SU-DHL-6 (cell line): ENCODE measurements around the gene C5orf15.

Experiments
- H2AFZ ChIP-seq: fragments of 200-600 bp; sonication (generic); 2 replicates; pipeline ENCODE4 v1.6.1; 2014; ENCODE audit warnings: low read depth, mild to moderate bottlenecking, moderate library complexity, mixed read lengths, antibody characterized with exemption, low read length; ENCODE audit not compliant: severe bottlenecking
- H3F3A ChIP-seq: fragments of 200-600 bp; shearing (Covaris generic); 2 replicates; pipeline ENCODE4 v1.6.0; 2016; ENCODE audit warnings: antibody characterized with exemption, mild to moderate bottlenecking; ENCODE audit not compliant: insufficient read depth
- H3K27ac ChIP-seq: fragments of 200-600 bp; sonication (generic); 2 replicates; pipeline ENCODE4 v1.5.1; 2016; ENCODE audit warnings: low read depth, mild to moderate bottlenecking, low read length, moderate library complexity, mixed read lengths
- H3K27me3 ChIP-seq: fragments of 200-600 bp; sonication (generic), shearing (Covaris generic); 2 replicates; pipeline ENCODE4 v1.6.0; 2014; ENCODE audit warnings: mild to moderate bottlenecking, low read length
- H3K36me3 ChIP-seq: fragments of 200-600 bp; sonication (generic); 2 replicates; pipeline ENCODE4 v1.6.1; 2014; ENCODE audit warnings: mild to moderate bottlenecking, low read length, mixed read lengths
- H3K4me2 ChIP-seq: fragments of 300-600, 200-600 bp; shearing (Covaris generic), sonication (generic); 2 replicates; pipeline ENCODE4 v1.6.0; 2014; ENCODE audit warnings: low read length, low read depth, mild to moderate bottlenecking; ENCODE audit not compliant: poor library complexity, severe bottlenecking
- H3K4me3 ChIP-seq: fragments of 200-600 bp; sonication (generic); 2 replicates; pipeline ENCODE4 v1.5.1; 2014; ENCODE audit warnings: antibody characterized with exemption, low read length, mild to moderate bottlenecking, mixed read lengths; ENCODE audit not compliant: insufficient read depth, poor library complexity, severe bottlenecking
- H3K79me2 ChIP-seq: fragments of 200-600 bp; sonication (generic); 2 replicates; pipeline ENCODE4 v1.6.1; 2014; ENCODE audit warnings: mild to moderate bottlenecking, low read length, moderate library complexity; ENCODE audit not compliant: insufficient read depth
- H3K9ac ChIP-seq: fragments of 200-600 bp; sonication (generic); 2 replicates; pipeline ENCODE4 v1.7.0; 2014; ENCODE audit warnings: mild to moderate bottlenecking, low read length
- H3K9me2 ChIP-seq: fragments of 200-600 bp; sonication (generic); replicated peaks from 2 replicates; pipeline ENCODE4 v1.6.1; 2014; ENCODE audit warnings: low read length; ENCODE audit not compliant: insufficient read depth
- H3K9me3 ChIP-seq: fragments of 200-600 bp; sonication (generic); 2 replicates; pipeline ENCODE4 v1.6.1; 2014; ENCODE audit warnings: low read length, mixed read lengths; ENCODE audit not compliant: insufficient read depth
- H4K20me1 ChIP-seq: fragments of 200-600 bp; sonication (generic); 2 replicates; pipeline ENCODE4 v1.6.1; 2014; ENCODE audit warnings: low read depth, mild to moderate bottlenecking, antibody characterized with exemption, low read length, moderate library complexity, mixed read lengths
- CTCF ChIP-seq: fragments of 200-600 bp; sonication (generic); IDR thresholded peaks from one replicate; pipeline ENCODE4 v1.5.1; 2017; ENCODE audit warnings: antibody characterized with exemption, mild to moderate bottlenecking, low read length, moderate library complexity; ENCODE audit not compliant: insufficient read depth, poor library complexity, severe bottlenecking
- EZH2phosphoT487 ChIP-seq: fragments of 200-600 bp; sonication (generic), shearing (Covaris generic); conservative IDR thresholded peaks from 2 replicates; pipeline ENCODE4 v1.6.1; 2018; ENCODE audit warnings: mild to moderate bottlenecking, antibody characterized with exemption, low read length, moderate library complexity, mixed read lengths

C5orf15 gene

GRCh38 chr5:133918731-133919130 is 49.7 kb downstream of the C5orf15 start:
- no peak for TF ChIP-seq EZH2phosphoT487
- H3K79me2 ChIP-seq: no peaks in the 10 kb centered on the region

GRCh38 chr5:133918316-133918715 is 50.1 kb downstream of the C5orf15 start:
- no peaks in the 10 kb centered on the region for H3K9me3 ChIP-seq
- H3K9ac ChIP-seq: no peak overlapping the region

More at GRCh38 chr5:133918731-133919130, 49.7 kb downstream of the C5orf15 start:
- Histone ChIP-seq H3K27ac (no peak overlapping the region), H3K9me2 (no peaks in the 10 kb centered on the region), H3K9ac (no peak overlapping the region), H3K27me3 (no peaks in the 10 kb centered on the region), H4K20me1 (no peaks in the 10 kb centered on the region), H3K4me3 (no peak overlapping the region), H3K9me3 (no peaks in the 10 kb centered on the region), H3K4me2 (no peak overlapping the region), H3F3A (no peaks in the 10 kb centered on the region), H2AFZ (no peak overlapping the region), H3K36me3 (no peaks in the 10 kb centered on the region)

GRCh38 chr5:133917785-133918184 is 50.6 kb downstream of the C5orf15 start:
- no peaks in the 10 kb centered on the region for H3K9me2 ChIP-seq
- H4K20me1 ChIP-seq: no peaks in the 10 kb centered on the region

More at GRCh38 chr5:133918316-133918715, 50.1 kb downstream of the C5orf15 start:
- no peak overlapping the region for H3K4me3 ChIP-seq
- H3K27me3 ChIP-seq: no peaks in the 10 kb centered on the region
- no peaks in the 10 kb centered on the region for H3K36me3 ChIP-seq
- no peaks in the 10 kb centered on the region for H4K20me1 ChIP-seq
- H3K9me2 ChIP-seq: no peaks in the 10 kb centered on the region
- H3K4me2 ChIP-seq: no peak overlapping the region
- H3K79me2 ChIP-seq: no peaks in the 10 kb centered on the region
- H2AFZ ChIP-seq: no peak overlapping the region
- no peaks in the 10 kb centered on the region for H3F3A ChIP-seq
- TF ChIP-seq CTCF: no peak
- no peak for TF ChIP-seq EZH2phosphoT487
- H3K27ac ChIP-seq: no peak overlapping the region

GRCh38 chr5:133916914-133917313 is 51.5 kb downstream of the C5orf15 start:
- H3K27me3 ChIP-seq: no peaks in the 10 kb centered on the region
- H3K36me3 ChIP-seq: no peaks in the 10 kb centered on the region
- H4K20me1 ChIP-seq: no peaks in the 10 kb centered on the region
- H3F3A ChIP-seq: no peaks in the 10 kb centered on the region
- no peak overlapping the region for H3K4me3 ChIP-seq
- no peak overlapping the region for H2AFZ ChIP-seq
- no peaks in the 10 kb centered on the region for H3K9me3 ChIP-seq
- H3K9ac ChIP-seq: no peak overlapping the region
- no peak overlapping the region for H3K27ac ChIP-seq
- TF ChIP-seq CTCF: no peak
- no peak for TF ChIP-seq EZH2phosphoT487
- no peaks in the 10 kb centered on the region for H3K79me2 ChIP-seq
- no peaks in the 10 kb centered on the region for H3K9me2 ChIP-seq
- no peak overlapping the region for H3K4me2 ChIP-seq

More at GRCh38 chr5:133917785-133918184, 50.6 kb downstream of the C5orf15 start:
- Histone ChIP-seq H3K9me3 (no peaks in the 10 kb centered on the region), H3K27me3 (no peaks in the 10 kb centered on the region), H3K9ac (no peak overlapping the region), H3K27ac (no peak overlapping the region), H3K4me3 (no peak overlapping the region), H3K36me3 (no peaks in the 10 kb centered on the region), H2AFZ (no peak overlapping the region), H3K4me2 (no peak overlapping the region), H3K79me2 (no peaks in the 10 kb centered on the region), H3F3A (no peaks in the 10 kb centered on the region)
- no peak for TF ChIP-seq EZH2phosphoT487
